ENCODE data around the gene ZNF326. TPM values are rescaled to one million over a fixed set of nuclear protein-coding genes. Genes with fewer than 3 reads are reported as not detected.
"Not testable (repeated sequence)": the region's sequence is repeated elsewhere in the genome, so short reads cannot be mapped to it uniquely, and the experiment has no call there.

The ZNF326 gene
- polyA plus RNA-seq, 1 donor from 2014 or later = 10.5 TPM

DNA sequence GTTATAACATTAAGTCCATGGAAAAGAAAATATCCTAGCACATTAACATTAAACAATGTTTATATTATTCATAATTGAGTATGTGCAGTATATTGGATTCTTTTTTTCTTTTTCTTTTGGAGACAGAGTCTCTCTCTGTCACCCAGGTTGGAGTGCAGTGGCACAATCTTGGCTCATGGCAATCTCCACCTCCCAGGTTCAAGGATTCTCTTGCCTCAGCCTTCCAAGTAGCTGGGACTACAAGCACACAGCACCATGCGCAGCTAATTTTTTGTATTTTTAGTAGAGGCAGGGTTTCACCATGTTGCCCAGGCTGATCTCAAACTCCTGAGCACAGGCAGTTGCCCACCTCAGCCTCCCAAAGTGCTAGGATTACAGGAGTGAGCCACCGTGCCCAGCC is 12.1 kb upstream of the ZNF326 start:
- not testable (repeated sequence) for H3K9me3 Mint-ChIP-seq, H3K27me3 Mint-ChIP-seq, H3K36me3 Mint-ChIP-seq, H3K4me1 Mint-ChIP-seq, H3K4me3 Mint-ChIP-seq, H3K27ac Mint-ChIP-seq

DNA sequence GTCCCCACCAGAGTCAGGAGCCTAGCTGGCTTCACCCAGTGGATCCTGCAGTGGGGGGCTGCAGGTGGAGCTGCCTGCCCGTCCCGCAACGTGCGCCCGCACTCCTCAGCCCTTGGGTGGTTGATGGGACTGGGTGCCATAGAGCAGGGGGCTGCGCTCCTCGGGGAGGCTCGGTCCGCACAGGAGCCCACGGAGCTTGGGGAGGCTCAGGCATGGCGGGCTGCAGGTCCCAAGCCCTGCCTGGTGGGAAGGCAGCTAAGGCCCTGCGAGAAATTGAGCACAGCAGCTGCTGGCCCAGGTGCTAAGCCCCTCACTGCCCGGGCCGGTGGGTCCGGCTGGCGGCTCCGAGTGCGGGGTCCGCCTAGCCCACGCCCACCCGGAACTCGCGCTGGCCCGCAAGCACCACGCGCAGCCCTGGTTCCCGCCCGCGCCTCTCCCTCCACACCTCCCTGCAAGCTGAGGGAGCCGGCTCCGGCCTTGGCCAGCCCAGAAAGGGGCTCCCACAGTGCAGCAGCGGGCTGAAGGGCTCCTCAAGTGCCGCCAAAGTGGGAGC is 10.3 kb upstream of the ZNF326 start:
- H3K27ac Mint-ChIP-seq, H3K36me3 Mint-ChIP-seq, H3K9me3 Mint-ChIP-seq, H3K4me3 Mint-ChIP-seq, H3K4me1 Mint-ChIP-seq, H3K27me3 Mint-ChIP-seq: not testable (repeated sequence)

DNA sequence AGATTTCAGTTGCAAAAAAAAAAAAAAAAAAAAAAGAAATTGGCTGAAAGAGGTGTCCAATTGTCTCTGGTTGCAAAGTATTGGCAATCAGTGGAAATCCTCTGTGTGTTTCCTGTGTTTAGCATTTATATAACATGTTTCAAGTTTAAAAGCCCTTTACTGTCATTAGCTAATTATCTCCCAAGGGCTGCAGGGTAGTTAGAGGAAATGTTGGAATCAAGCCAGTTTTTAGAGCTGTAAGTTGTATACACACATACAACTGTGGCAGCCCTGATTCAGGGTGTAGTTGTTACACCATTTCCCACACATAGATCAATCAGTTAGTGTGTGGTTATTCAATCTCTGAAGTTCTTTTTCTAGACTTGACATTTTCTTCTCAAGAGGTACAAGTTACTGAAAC is 8.9 kb upstream of the ZNF326 start:
- H3K27me3 Mint-ChIP-seq = peaks cover 2% of the 10 kb centered on the region
- H3K4me3 Mint-ChIP-seq = no peak overlapping the region

DNA sequence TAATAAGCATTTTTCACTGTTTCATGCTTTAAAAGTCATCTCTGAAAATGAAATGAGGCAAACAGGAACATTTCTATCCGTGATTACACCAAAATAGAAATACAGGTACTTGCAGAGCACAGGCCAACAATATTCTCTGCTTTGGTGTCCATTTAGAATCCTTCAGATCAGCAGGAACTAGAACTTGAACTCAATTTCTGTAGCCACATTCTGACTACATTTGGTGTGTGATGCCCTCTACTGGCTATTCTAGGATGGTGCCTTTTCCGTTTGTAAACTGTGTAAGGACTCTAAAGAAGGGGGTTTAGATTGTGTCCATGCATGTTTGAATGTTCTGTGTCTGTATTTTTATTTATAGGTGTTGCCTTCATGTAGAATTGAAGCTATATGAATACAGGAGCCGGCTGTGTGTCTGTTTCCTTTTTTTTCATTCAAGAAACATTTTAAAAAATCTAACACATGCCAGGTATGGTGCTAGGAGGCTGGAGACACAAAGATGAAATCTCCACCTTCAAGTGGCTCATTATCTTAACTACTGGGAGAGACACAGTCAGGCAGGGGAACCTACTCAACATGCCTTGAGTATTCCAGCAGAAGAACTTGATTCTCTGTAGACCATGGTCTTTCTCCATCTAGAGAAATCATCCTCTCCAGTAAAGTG is 7.6 kb upstream of the ZNF326 start:
- Mint-ChIP-seq H3K36me3 (peaks cover 3% of the 10 kb centered on the region), H3K9me3 (no peaks in the 10 kb centered on the region), H3K4me3 (no peak overlapping the region), H3K27me3 (peaks cover 4% of the 10 kb centered on the region), H3K4me1 (no peaks in the 10 kb centered on the region), H3K27ac (no peak overlapping the region)

More for the DNA sequence above, 8.9 kb upstream of the ZNF326 start:
- H3K4me1 Mint-ChIP-seq = no peaks in the 10 kb centered on the region
- H3K36me3 Mint-ChIP-seq = peaks cover 3% of the 10 kb centered on the region
- no peak overlapping the region for H3K27ac Mint-ChIP-seq
- no peaks in the 10 kb centered on the region for H3K9me3 Mint-ChIP-seq

DNA sequence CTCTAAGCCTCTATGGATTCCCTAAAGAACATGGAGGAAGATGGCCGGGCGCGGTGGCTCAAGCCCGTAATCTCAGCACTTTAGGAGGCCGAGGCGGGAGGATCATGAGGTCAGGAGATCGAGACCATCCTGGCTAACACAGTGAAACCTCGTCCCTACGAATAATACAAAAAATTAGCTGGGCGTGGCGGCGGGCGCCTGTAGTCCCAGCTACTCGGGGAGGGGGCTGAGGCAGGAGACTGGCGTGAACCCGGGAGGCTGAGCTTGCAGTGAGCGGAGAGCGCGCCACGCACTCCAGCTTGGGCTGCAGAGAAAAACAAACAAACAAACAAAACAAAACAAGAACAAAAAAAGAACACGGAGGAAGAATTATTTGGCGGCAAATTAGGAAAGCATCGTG is 5.8 kb upstream of the ZNF326 start:
- Mint-ChIP-seq H3K4me3 (no peak overlapping the region), H3K27me3 (peaks cover 4% of the 10 kb centered on the region), H3K36me3 (no peaks in the 10 kb centered on the region), H3K9me3 (no peaks in the 10 kb centered on the region), H3K27ac (no peak overlapping the region), H3K4me1 (no peaks in the 10 kb centered on the region)

DNA sequence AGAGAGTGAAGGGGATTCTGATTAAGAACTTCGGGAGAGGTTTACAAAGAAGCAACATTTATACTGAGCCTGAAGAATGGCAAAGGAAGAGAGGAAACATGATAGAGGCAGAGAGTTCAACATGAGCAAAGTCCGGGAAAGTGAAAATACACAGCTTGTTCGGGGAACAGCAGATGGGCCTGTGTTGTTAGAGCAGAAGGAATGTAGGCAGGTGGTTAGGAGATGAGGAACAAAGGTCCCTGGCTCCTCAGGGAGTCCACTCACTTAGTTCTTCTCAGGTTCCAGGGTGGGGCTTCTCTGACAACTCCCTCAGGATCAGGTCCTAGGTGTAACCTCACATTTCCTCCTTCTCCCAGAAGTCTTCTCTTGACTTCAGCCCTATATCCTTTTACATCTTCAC is 5.1 kb upstream of the ZNF326 start:
- peak overlapping the region in 1 of 4 donors; percentile 11 for H3K4me3 Mint-ChIP-seq
- H3K27me3 Mint-ChIP-seq = peaks cover 4% of the 10 kb centered on the region
- no peak overlapping the region for H3K27ac Mint-ChIP-seq
- H3K36me3 Mint-ChIP-seq = no peaks in the 10 kb centered on the region
- H3K4me1 Mint-ChIP-seq = peaks cover 0 to under 1% (median 0%) of the 10 kb centered on the region in 3 donors
- H3K9me3 Mint-ChIP-seq = no peaks in the 10 kb centered on the region

DNA sequence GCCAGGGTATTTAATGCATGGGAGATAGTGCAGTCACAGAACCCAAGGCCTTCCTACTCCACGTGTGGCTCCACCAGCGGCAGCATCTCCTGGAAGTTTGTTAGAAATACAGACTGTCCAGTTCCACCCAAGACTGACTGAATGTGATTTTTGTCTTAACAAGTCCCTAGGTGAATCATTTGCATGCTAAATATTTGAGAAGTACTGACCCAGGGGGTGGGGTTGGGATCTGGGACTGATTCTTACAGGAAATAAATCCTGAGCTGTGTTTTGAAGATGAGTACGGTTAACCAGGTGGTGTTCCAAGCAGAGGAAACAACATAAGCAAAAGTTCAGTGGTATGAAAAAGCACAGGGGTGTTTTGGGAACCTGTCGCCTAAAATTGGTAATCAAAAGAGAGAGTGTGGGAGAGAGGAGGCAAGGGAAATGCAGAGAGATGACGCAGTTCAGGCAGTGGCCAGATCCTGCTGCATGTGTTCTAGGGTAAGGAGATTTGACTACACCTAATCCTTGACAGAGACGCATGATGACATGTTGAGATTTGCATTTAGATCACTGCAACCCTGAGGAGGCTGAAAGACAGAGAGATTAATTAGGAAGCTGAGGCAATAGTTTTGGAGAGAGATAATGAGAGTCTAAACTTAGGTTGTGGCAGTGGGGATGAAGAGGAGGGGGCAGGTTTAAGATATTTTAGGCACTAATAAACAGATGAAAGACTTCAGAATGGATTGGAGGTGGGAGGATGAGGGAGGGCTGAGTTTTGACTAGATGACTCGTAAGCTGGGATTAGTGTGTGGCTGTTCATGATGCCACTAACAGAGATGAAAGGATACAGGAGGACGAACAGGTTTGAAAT is 3.7 kb upstream of the ZNF326 start:
- H3K9me3 Mint-ChIP-seq = no peaks in the 10 kb centered on the region
- no peaks in the 10 kb centered on the region for H3K36me3 Mint-ChIP-seq
- H3K27me3 Mint-ChIP-seq = peaks cover 4% of the 10 kb centered on the region
- H3K4me1 Mint-ChIP-seq = peaks cover 6 to 8% (median 7%) of the 10 kb centered on the region in 3 donors
- peak overlapping the region in 1 of 3 donors; percentile 30 for H3K27ac Mint-ChIP-seq
- peak overlapping the region in 3 of 4 donors; percentile 1 to 87 (median 5) for H3K4me3 Mint-ChIP-seq

DNA sequence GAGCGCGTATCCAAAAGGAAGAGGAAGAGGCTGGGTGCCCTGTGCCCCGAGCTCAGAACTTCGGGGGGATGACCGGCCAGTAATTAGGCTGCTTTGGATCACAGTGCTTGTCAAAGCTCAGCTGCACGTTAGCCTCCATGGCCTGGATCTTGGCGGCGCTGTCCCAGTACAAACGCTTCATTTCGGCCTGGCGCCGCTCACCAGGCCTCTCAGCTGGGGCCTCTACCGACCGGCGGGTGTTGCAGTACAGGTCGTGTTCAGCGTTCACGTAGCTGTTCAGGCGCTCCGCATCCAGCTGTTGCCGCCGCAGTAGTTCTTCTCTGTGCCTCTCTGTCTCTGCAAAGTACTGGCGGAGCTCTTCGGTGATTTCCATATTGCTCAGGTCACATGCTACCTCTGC is 1.4 kb upstream of the ZNF326 start:
- Mint-ChIP-seq H3K4me1 (peaks cover 16 to 24% (median 18%) of the 10 kb centered on the region in 3 donors), H3K9me3 (no peaks in the 10 kb centered on the region), H3K4me3 (peak overlapping the region in 3 of 4 donors; percentile 52 to 60 (median 54)), H3K27me3 (peaks cover 4% of the 10 kb centered on the region), H3K27ac (peak overlapping the region in 1 of 3 donors; percentile 84), H3K36me3 (no peaks in the 10 kb centered on the region)

DNA sequence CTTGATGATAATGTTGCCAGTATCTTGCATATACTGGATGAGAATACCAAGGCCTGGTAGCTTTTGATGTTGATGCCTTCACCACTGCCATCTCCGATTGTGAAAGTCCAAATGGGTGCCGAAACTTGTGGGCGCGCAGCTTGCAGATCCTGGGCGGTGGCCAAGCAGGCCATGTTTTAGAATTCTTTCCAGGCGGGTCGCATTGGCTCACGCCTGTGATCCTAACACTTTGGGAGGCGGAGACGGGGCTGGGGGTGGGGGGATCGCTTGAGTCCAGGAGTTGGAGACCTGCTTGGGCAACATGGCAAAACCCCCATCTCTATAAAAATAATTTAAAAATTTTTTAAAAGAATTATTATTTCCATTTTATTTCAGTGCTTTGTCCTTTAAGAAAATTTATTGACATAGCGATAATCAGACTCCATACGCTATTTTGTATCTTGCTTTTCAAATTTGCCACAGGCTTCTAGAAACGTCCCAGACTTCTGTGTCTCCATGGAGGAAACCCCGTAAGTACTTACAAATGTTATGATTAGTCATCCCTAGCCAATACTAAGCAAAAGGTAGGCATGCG is 592 bp upstream of the ZNF326 start:
- H3K36me3 Mint-ChIP-seq = no peaks in the 10 kb centered on the region
- peak overlapping the region; percentile 93 to 98 (median 98) for H3K4me3 Mint-ChIP-seq
- peak overlapping the region; percentile 84 to 91 (median 91) for H3K27ac Mint-ChIP-seq
- peaks cover 17 to 25% (median 20%) of the 10 kb centered on the region in 3 donors for H3K4me1 Mint-ChIP-seq
- H3K9me3 Mint-ChIP-seq = no peaks in the 10 kb centered on the region
- H3K27me3 Mint-ChIP-seq = peaks cover 4% of the 10 kb centered on the region

DNA sequence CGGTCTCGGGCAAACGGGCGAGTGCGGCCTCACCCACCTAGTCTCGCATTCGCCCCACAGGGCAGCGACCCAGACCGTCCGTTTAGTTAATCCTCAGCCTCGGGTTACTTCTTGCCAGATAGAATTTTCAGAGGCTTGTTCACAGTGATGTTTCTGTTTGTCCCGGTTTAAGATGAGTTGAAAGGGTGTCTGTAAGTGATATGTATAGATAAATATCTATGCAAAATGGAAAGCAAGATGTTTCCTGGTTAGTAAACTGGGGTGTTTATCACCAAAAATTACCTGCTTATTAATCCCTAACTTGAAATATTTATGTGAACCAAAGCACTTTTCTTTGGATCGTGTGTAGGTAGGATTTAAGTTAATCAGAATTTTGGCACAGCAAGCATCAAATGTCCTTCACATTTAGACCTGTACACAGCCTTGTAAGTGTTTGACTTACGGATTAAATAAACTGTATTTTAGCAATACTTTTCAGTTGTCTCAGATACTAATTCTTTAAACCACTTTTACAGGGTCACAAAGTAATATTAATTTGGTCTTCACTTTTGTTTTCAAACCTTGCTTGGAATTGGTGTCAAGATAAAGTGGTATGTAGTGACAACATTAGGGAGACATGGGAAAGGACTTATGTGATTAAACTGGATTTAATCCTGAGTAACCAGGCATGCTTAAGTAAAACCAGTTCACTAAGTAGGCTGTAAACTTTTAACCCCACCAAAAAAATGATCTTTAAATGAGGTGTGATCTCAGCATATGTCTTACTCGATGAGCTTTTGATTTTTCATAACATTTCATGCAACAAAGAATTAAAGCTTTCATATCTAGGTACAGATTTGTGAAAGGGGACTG is 914 bp downstream of the ZNF326 start:
- Mint-ChIP-seq H3K4me3 (peak overlapping the region; percentile 93 to 100 (median 98)), H3K36me3 (peaks cover 3% of the 10 kb centered on the region), H3K27me3 (peaks cover 3% of the 10 kb centered on the region), H3K9me3 (no peaks in the 10 kb centered on the region), H3K27ac (peak overlapping the region; percentile 84 to 97 (median 91)), H3K4me1 (peaks cover 22 to 31% (median 28%) of the 10 kb centered on the region in 3 donors)

DNA sequence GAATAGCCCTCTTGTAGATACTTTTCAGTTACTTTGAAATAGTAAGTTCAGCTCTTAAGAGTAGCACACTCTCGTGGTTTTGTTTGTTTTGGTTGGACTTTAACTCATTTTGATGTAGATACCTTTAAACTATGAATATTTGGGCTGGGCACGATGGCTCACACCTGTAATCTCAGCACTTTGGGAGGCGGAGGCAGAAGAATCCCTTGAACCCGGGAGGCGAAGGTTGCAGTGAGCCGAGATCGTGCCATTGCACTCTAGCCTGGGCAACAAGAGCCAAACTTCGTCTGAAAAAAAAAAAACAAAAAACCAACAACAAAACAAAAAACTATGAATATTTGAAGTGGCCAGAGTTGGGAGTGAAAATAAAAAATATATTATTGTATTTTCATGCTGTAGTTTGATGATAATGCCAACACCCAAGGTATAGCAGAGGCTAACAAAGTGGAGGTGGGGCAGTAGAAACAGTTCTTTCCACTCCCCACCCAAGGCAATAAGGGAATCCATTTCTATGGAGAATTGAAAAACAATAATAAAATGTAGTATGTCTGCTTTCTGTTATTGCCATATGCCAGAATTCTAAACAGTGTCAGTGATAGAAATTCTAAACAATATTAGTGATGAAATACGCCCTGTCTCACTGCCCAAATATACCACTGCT is 1.7 kb downstream of the ZNF326 start:
- Mint-ChIP-seq H3K36me3 (peaks cover 3% of the 10 kb centered on the region), H3K9me3 (no peaks in the 10 kb centered on the region), H3K4me3 (peak overlapping the region; percentile 93 to 100 (median 98)), H3K4me1 (peaks cover 23 to 35% (median 34%) of the 10 kb centered on the region in 3 donors), H3K27me3 (no peaks in the 10 kb centered on the region), H3K27ac (no peak overlapping the region)

DNA sequence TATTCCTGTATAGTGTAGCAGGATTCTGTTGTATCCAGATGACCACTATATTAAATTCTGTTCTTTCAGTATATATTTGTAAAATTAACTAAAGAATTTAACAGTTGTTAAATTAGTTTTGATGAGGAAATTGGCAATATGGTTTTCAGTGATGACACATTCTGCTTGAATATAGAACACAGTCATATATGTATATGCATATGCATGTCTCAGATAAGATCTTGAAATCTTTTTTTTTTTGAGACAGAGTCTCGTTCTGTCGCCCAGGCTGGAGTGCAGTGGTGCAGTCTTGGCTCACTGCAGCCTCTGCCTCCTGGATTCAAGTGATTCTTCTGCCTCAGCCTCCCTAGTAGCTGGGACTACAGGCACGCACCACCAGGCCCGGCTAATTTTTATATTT is 2.2 kb downstream of the ZNF326 start:
- not testable (repeated sequence) for H3K36me3 Mint-ChIP-seq, H3K9me3 Mint-ChIP-seq, H3K27ac Mint-ChIP-seq, H3K27me3 Mint-ChIP-seq
- Mint-ChIP-seq H3K4me1 (peaks cover 23 to 35% (median 34%) of the 10 kb centered on the region in 3 donors), H3K4me3 (peak overlapping the region; percentile 21 to 98 (median 50))

DNA sequence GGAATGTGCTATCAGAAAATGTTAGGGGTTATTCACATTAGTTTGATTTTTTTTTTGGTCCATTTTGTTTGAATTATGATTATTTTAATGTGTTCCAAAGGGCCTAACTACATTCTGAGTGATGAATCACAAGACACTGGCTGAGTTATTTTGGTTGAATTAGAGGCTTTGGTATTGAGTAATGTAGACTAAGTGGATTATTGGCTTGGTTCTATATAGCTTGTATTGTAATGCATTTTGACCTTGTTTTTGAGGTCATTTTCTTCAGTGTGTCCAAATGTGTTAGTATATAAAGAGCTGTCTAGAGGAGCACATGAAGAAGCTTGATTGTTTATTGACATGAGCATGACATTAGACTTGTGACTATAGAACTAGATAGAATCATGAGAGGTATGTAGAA is 3.4 kb downstream of the ZNF326 start:
- Mint-ChIP-seq H3K9me3 (no peaks in the 10 kb centered on the region), H3K36me3 (peaks cover 3% of the 10 kb centered on the region), H3K4me1 (peaks cover 23 to 36% (median 34%) of the 10 kb centered on the region in 3 donors), H3K27me3 (no peaks in the 10 kb centered on the region), H3K27ac (no peak overlapping the region), H3K4me3 (peak overlapping the region in 1 of 4 donors; percentile 62)

DNA sequence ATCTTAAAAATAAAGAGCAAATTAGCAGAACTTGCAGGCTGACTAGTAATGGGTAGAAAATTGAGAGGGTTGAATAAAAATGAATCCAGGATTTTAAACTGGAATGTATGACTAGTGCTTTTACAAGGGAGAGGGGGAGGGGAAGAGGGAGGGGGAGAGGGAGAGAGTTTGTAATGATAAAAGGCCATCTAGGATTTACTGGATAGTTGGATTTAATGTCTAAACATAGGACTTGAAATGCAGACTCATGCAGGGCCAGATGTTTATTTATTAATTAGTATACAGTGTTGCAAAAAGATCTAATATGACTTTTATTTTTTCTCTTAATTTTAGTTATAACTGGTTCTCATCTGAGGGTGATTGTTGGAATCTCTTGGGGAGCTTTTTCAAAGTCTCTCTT is 4.3 kb downstream of the ZNF326 start:
- peaks cover 23 to 36% (median 34%) of the 10 kb centered on the region in 3 donors for H3K4me1 Mint-ChIP-seq
- H3K27me3 Mint-ChIP-seq = no peaks in the 10 kb centered on the region
- H3K9me3 Mint-ChIP-seq = no peaks in the 10 kb centered on the region
- H3K27ac Mint-ChIP-seq = no peak overlapping the region
- peaks cover 3% of the 10 kb centered on the region for H3K36me3 Mint-ChIP-seq
- no peak overlapping the region for H3K4me3 Mint-ChIP-seq

Measured in IgD-negative memory B cell (primary cell).